Activated effector memory CD4-positive, alpha-beta T cell treated with Interleukin-2 at 50 U/mL for 16 hours (primary cell): ENCODE measurements around the gene RPL36AL.
"Not testable (repeated sequence)": the region's sequence is repeated elsewhere in the genome, so short reads cannot be mapped to it uniquely, and the experiment has no call there.

Experiments used
- DNase-seq: peaks from one replicate; pipeline ENCODE4 v3.0.0-alpha.2; 2020

The RPL36AL gene

DNA sequence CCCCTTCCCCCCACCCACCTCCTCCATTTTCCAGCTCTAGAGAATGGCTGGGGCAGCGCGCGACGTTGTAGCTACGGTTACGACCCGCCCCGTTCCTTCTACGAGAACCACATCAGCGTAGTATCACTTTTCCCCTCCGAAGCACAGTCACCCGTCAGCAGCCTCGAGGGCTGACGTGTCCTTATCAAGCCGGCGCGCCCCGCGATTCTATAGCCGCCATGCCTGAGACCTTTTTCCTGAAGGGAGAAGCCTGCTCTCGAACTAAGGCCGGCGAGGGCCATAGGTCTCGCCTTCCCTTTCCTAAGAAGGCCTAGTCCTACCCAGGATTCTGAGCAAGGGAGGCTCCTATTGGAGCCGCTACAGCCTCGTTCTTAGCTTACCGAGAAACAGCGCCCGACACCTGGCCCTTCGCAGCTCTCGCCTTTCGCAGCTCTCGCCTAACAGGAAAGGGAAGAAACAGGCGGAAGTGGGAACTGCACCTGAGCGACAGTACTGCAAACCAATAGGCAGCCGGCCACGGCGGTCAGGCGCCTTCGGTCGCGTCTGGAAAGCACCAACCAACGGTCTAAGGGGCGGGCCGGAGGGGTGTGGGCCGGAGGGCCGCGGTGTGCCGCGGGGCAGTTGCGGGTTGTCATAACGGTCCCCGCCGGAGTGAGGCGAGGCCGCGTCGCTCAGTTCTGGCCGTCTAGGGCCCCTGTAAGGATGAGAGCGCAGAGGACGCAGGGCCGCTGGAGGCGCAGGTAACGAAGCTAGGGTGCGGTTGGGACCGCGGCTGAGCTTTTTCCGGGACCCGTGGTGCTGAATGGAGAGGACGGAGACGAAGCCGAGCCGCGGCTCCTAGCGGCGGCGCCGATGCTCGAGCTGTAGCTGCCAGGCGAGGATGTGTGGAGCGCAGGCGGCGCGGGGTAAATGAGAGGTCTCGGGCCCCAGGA lies at the start of gene RPL36AL, which contains the start of gene MGAT2:
TSS of gene RPL36AL (minus strand) at position 445 of the 932 bp plus-strand sequence. CDS start 1,522 bp downstream, outside the sequence.
TSS of gene MGAT2 (plus strand) at position 618 of the 932 bp plus-strand sequence. CDS start 470 bp downstream, outside the sequence.
- DNase-seq: peak; percentile 92

DNA sequence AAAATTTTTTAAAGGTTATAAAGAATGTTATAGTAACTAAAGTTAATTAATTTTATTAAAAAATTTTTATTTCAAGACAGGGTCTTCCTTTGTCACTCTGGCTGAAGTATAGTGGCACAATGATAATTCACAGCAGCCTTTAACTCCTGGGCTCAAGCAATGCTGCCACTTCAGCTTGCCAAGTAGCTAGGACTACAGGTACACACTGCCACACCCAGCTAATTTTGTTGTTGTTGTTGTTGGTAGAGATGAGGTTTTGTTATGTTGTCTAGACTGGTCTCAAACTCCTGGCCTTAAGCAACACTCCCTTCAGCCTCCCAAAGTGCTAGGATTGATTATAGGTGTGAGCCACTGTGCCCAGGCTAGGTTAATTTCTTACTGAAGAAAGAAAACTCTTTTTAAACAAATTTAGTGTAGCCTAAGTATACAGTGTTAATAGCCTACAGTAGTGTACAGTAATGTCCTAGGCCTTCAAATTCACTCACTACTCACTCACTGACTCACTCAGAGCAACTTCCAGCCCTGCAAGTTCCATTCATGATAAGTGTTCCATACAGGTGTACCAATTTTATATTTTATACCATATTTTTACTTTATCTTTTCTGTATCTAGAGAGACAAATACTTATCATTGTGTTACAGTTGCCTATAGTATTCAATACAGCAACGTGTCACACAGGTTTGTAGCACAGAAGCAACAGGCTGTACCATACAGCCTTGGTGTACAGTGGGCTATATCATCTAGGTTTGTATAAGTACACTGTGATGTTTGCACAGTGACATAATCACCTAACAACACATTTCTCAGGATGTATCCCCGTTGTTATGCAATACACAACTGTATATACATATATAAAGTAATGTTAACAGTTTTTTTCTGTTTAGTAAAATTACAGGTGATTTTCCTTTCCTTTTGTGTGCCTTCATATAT lies 39.4 kb upstream of the RPL36AL start:
- DNase-seq: no peak

DNA sequence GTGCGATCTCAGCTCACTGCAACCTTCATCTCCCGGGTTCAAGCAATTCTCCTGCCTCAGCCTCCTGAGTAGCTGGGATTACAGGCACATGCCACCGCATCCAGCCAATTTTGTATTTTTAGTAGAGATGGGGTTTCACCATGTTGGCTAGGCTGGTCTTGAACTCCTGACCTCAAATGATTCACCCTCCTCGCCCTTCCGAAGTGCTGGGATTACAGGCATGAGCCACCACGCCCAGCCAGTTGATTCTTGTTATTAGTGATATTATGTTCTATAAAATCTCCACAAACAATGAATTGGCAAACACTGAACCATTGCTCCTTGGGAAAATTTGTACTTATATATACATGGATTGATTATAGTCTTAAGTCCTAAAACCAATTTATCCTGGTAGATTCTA lies 37.1 kb upstream of the RPL36AL start:
- not testable (repeated sequence) for DNase-seq

DNA sequence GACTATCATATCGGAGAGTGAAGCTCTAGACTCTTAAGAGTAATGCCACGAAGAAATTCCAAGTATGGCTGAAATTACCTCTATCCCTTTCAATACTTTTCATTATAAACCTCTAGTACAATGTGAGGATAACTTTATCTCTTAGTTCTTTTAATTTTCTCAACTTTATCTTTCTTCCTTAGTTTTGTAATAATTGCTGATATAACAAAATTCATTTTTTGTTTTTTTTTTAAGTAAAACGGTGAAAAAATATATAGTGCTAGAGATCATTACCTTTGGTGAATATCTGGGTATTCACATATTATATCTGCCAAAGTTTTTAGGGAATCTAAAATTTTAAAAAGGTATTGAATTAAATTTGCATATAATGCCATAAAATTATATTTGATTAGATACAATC lies 34.1 kb upstream of the RPL36AL start:
- DNase-seq: no peak

DNA sequence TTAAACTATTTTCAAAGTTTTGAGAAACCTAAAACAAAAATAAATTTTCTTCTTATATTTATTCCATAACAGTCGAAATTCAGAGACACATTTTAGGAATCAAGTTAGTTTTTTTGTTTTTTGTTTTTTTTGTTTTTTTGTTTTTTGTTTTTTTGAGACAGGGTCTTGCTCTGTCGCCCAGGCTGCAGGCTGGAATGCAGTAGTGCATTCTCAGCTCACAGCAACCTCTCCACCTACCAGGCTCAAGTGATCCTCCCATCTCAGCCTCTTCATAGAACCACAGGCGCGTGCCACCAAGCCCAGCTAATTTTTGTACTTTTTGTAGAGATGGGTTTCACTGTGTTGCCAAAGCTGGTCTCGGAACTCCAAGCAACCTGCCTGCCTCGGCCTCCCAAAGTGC lies 33.1 kb upstream of the RPL36AL start:
- no peak for DNase-seq

DNA sequence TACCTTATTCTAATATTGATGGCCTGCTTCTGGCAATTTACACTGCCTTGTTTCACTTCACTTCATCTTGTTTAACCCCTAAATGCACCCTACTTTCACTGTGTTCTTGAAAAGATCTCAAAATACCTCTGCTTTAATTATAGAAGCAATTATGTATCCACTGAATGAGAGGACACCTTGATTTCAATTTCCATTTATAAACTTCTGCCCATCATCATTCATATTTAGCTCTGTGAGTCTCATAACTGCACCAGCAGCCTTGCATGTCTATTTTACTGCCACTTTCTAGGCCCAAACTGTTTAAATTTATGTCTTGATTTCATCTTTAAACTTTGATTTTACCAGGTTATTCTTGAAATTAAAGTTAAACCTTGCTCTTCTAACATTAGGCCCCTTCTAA lies 21.7 kb upstream of the RPL36AL start:
- no peak for DNase-seq

DNA sequence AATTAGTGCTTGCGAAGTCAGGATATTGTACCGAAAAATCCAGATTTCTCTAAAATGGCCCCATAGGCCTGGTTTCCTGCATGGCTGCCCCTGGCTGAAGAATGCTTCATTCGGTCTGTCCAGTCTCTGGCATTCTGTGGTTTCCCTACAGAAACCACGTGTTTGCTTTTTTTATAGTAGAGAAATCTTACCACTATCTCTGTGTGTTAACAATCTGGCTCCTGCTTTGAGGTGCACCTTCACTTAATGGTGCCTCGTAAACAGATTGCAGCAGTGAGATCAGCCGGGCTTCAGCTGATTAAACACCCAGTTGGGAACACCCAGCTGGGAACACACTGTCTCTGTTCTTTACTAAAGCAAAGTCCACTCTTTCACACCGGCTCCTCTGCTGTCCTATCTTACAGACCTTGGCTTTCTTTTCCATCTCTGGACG lies 21.3 kb upstream of the RPL36AL start:
- no peak for DNase-seq

DNA sequence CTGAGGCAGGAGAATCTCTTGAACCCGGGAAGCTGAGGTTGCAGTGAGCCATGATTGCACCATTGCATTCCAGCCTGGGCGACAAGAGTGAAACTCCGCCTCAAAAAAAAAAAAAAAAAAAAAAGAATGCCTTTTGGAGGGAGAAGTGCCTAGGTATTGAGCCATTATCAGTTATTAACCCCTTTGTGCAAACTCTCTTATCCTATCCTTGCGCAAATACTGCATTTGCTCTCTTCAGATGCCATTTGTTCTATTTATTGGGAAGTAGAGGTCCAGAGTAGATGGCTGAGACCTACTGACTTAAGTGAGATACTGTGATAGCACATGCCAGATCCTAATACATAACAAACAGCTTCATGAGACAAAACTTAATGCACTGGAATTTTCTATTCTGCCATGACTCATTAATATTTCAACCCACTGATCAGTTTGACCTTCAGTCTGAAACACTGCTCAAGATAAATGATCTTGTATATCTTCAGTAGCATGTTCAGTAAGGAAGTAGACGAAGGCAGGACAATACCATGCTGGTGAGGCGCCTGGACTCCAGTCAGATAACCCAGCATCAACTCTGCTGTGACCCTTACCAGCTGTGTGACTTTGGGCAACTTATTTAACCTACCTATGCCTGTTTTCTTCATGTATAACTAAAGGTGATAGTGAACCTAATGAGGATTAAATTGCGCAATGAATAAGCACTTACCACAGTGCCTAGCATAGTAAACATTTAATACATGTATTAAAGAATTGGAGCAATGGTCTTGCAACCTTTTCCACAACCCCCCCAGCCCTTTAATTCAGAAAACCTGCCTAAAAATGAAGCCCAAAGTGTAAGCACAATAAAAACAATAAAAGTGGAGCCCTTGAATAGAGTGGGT lies 20.4 kb upstream of the RPL36AL start:
- DNase-seq: no peak

DNA sequence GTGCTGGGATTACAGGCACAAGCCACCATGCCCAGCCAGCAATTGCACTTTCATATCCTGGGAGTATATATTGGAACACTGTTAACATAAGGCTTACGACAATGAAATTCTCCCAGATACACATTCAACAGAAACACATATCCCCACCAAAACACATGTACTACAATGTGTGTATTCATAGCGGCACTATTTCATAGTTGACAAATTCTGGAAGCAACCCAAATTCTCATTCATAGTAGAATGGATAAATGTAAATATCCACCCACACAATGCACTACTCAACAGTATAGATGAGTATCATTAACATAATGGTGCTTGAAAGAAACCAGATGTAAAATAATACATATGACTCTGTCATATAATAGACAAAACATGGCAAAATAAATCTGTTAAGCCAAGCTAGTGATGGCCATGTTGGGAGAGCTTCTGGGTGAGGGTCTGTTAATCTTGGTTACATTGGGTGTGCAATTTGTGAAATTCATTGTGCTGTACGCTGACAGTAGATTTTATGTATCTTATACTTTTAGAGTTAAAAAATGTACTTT lies 17.2 kb upstream of the RPL36AL start:
- no peak for DNase-seq

DNA sequence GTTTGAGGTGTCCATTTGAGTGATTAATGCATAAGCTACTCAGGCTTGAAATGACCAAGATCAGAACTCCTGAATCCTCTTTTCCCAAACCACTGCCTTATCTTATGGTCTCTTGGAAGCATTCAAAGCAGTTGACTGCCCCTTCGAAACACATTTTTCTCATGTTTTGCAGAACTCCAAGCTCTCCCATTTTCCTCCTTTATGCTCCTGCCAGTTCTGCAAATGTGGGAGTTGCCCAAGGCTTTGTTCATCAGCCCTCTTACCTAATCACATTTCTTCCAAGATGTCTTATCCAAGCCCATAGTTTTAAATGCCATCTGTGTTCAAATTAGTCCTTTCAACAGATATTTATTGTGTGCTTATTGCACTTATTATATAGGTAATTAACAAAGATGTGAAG lies 16.4 kb upstream of the RPL36AL start:
- no peak for DNase-seq

DNA sequence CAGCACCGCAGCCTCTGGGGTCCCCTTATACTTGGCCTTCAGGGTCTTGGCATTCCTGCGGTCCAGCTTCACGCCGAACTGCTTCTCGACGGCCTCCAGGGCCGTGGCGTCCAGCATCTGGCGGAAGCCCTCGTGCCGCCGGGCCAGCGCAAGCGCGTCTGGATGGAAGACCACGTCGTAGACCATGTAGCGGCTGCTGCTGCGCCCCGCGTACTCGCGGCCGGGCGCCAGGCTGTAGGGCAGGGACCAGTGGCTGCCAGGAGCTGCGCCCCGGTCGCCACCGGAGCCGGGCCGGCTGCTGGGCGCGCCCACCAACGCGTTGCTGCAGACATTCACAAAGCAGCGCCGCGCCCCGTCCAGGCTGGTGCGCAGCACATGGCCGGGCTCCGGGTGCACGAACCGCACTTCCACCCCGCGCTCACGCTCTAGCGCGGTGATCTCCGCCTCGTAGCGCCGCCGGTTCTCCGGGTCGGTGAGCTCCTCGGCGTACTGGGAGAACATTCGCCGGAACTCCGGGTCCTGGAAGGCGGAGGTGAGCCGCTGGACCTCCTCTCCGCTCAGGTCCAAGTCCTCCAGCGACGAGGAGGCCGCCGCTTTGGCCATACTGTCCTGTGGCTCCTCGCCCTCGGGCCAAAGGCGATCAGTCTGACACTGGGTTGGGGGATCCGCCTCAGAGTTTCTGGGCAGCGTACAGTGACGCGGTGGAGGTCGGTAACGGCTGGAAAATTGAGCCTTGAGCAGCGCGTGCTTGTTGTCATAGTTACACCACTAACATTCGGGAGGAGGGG lies 14.3 kb upstream of the RPL36AL start, which contains the start of gene DNAAF2:
TSS of gene DNAAF2 (minus strand) at position 698 of the 788 bp plus-strand sequence. CDS start at position 603, 95 bp downstream.
- peak; percentile 53 for DNase-seq

DNA sequence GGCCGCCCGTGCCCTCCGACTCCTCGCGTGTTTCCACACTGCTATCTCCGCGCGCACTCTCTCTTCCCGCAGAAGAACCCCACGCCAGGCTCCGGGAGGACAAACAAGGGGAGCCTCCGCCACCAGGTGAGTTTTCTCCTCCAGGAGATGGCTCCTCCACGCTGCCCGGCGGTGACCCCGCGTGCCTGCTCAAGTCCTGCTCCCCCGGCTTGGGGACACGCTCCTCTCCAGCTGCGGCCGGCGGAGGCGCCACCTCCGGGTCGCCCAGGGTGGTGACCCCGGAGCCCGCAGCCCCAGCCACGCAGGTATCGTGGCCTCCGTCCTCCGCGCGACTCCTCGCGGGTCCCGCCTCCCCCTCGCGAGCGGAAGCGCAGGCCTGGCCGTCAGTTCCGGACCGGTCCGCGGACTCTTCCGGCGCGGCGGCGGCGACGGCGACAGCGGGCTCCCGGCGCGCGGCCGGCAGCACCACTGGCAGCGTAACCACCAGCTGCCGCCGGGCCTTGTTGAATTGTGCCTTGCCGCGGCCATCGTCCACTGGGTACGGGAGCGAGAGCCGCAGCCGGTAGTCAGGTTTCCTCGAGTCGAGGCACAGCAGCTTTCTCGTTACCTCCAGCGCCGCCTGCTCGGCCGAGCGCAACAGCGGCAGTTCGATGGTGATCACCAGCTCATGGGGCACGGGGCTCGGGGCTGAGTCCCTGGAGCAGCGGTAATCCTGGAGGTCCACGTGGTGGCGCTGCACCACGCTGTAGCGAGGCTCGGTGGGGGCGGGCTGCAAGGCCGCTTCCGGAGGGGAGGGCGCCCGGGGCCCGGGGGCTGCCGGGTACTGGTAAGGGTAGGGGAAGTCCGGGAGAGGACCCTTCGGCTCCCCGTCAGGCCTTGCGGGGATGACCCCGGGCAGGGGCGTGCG lies 13.5 kb upstream of the RPL36AL start:
- peak; percentile 90 for DNase-seq

DNA sequence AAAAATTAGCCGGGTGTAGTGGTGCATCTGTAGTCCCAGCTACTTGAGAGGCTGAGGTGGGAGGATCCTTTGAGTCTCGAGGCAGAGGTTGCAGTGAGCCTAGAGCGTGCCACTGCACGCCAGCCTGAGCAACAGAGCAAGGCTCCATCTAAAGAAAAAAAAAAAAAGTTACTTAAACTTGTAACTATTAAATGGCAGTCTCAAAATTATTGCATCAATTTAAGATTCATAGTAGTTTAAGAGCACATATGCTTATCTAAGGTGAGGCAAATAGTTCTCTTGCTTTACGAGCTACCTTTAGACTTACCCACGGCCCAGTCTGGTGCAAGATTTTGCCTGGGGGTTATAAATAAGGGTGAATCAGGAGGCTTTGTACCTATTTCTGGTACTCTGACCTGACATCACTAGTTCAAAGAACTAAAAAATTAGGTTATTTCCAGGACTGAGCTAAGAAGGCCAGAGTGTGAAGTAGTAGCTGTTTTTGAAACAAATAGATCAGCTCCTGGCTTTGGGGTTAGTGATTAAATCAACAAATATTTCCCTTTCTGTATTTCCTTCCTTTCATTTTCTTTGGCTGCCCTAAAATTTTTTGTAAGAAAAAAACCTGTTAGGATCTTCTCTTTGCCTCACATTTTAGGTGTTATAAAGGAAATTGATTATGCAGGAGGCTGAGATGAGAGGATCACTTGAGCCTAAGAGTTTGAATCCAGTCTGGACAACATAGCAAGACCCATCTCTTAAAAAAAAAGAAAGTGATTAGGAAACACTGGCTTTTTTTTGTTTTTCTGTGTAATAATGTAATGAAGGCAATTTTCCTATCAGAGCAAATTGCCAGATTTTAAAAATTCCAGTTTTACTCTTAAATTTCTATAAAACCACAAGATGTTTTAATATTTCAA lies 3.8 kb upstream of the RPL36AL start:
- no peak for DNase-seq

DNA sequence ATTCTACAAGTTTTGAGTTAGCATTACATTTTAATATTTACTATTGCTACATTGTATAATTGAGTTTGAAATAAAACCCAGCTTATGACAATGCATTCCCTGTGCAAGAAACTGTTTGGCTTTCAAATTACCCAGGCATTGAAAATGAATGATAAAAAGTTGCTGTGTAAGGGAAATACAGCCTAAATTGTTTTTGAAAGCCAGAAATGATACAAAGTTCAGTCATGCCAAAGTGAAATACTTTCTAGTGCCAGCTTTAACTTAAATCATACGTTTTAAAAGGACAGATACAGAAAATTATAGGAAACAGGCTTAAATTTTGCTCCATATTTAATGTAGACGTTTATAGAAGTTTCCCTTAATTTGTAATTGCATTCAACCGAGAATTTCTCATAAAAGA lies 3.0 kb upstream of the RPL36AL start:
- DNase-seq: no peak

DNA sequence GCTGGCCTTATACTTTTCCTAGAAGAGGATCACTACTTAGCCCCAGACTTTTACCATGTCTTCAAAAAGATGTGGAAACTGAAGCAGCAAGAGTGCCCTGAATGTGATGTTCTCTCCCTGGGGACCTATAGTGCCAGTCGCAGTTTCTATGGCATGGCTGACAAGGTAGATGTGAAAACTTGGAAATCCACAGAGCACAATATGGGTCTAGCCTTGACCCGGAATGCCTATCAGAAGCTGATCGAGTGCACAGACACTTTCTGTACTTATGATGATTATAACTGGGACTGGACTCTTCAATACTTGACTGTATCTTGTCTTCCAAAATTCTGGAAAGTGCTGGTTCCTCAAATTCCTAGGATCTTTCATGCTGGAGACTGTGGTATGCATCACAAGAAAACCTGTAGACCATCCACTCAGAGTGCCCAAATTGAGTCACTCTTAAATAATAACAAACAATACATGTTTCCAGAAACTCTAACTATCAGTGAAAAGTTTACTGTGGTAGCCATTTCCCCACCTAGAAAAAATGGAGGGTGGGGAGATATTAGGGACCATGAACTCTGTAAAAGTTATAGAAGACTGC lies 1.7 kb upstream of the RPL36AL start:
- DNase-seq: no peak

DNA sequence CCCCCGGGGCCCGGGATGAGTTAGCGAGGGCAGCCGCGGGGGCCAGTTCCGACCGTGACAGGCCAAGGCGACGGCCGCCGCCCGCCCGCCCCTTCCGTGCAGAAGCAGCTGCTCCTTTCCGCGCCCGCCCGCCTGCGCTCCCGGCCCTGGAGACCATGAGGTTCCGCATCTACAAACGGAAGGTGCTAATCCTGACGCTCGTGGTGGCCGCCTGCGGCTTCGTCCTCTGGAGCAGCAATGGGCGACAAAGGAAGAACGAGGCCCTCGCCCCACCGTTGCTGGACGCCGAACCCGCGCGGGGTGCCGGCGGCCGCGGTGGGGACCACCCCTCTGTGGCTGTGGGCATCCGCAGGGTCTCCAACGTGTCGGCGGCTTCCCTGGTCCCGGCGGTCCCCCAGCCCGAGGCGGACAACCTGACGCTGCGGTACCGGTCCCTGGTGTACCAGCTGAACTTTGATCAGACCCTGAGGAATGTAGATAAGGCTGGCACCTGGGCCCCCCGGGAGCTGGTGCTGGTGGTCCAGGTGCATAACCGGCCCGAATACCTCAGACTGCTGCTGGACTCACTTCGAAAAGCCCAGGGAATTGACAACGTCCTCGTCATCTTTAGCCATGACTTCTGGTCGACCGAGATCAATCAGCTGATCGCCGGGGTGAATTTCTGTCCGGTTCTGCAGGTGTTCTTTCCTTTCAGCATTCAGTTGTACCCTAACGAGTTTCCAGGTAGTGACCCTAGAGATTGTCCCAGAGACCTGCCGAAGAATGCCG lies 872 bp upstream of the RPL36AL start:
- peak; percentile 57 for DNase-seq

DNA sequence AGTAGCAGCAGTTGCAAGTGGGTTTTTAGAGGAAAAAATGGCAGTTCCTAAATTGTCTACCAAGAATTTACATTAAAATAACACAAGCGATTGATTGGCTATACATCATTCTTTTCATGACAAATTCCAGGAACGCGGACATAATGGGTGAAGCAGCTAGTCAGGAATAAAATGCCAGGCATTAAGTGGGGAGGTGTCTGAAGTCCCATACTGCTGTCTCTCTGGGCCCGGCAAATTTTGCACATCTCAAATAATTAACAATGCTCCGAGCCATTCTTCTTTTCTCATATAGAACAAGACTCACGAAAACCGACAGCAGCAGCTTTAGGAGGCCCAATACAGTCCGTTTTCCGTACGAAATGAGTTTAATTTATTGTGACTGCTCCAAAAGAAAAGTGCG lies 696 bp downstream of the RPL36AL start:
- DNase-seq: no peak

DNA sequence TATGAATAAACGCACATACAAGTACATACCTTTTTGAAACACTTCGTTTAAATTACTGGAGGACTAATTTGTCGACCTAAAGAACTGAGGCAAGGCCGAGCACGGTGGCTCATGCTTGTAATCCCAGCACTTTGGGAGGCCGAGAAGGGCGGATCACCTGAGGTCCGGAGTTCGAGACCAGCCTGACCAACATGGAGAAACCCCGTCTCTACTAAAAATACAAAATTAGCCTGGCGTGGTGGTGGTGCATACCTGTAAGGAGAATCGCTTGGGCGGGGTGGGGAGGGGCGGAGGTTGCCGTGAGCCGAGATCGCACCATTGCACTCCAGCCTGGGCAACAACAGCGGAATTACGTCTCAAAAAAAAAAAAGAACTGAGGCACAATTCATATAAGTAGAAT lies 1.2 kb downstream of the RPL36AL start:
- DNase-seq: not testable (repeated sequence)
